ENCODE data around the gene KRT79.

KRT79 gene

GRCh38 chr12:52821826-52822660 is 12.1 kb downstream of the KRT79 start:
- peaks cover 10% of the 10 kb centered on the region for H3K4me1 Mint-ChIP-seq
- DNase-seq, result no peak
- no peaks in the 10 kb centered on the region for H3K27me3 Mint-ChIP-seq

DNA sequence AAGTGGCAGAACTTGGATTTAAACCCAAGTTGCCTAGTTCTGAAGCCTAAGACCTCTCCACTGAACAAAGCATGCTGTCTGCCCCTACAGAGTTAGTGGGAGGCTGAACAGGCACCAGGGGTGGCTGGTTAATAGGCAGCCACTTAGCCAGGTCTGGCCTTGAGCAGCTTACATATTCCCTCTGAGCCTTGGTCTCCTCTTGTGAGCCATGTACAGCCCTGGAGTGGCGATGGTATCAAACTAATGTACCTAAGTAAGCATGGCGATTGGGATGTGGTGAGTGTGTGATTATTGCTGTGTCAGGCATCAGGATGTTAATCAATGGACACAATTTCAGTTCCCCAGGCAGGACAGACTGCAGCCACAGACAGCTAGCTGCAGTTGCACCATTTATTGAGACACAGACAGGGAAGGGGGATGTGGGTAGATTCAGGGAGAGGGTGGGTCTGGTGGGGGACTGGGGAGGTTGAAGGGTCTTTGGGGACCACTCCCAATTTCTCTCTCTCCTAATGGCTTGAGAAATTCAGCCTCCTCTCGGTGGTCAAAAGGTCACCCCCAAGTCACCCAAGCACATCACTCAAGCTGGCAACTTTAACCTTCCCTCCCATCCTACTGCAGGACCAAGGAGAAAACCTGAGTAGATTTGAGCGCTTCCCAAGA is 12.9 kb downstream of the KRT79 start:
- DNase-seq, result no peak
- Mint-ChIP-seq H3K9me3 (no peaks in the 10 kb centered on the region), H3K4me1 (peaks cover 10% of the 10 kb centered on the region), H3K27ac (no peak overlapping the region), H3K36me3 (ENCODE audit: low read depth) (no peaks in the 10 kb centered on the region), H3K27me3 (no peaks in the 10 kb centered on the region), H3K4me3 (no peak overlapping the region)
- ATAC-seq, result no peak

More at GRCh38 chr12:52821826-52822660, 12.1 kb downstream of the KRT79 start:
- no peak for ATAC-seq
- Mint-ChIP-seq H3K36me3 (ENCODE audit: low read depth) (no peaks in the 10 kb centered on the region), H3K9me3 (no peaks in the 10 kb centered on the region), H3K27ac (no peak overlapping the region), H3K4me3 (no peak overlapping the region)

DNA sequence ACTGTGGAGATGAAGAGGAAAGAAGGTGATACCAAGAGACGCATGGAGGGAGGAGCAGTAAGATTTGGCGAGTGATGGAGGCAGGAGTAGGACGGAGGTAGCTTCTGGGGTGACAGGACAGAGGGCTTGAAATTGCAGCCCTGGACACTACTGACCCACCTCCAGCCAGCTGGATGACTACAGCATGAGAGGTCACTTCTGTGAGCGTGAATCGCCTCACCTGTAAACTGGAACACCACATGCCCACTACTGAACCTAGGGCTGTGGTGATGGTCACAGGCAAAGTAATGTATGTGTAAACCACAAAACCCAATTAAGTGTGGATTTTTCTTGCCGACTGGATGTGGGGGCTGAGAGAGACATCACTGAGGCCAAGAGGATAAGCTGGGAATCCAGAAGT is 13.6 kb downstream of the KRT79 start:
- Mint-ChIP-seq H3K4me1 (peaks cover 10% of the 10 kb centered on the region), H3K4me3 (no peak overlapping the region)

DNA sequence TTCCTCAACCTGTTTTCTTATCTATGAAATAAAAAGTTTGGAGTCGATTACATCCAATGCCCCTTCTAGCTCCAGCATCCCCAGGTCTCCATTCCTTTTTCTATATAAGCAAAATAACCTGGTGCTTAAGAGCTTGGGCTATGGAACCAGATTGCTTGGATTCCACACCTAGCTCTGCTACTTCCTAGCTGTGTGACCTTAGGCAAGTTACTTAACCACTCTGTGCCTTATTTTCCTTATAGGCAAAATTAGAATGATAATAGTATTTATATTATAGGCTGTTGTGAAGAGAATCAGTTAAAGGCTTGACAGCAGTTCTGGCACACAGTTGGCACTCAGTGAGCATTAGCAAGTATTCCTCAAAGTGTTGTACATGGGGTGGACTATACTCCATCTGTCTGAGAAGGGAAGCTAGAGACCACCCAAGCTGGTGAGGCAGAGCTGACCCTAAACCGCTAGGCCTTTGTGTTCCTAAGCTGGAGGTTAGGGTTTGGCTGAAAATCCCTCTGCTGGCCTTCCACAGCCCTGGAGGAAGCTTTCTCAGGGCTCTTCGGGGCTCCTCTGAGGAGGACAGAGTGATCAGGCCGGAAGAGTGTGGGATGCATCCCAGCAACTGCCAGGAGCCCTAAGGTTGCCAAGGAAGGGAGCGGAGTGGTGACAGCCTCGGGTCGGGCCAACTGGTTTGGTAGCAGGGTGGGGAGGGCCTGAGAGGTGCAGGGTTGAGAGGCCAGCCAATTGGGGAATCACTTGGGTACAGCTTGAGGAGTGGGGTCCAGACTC is 14.2 kb downstream of the KRT79 start:
- H3K36me3 Mint-ChIP-seq (ENCODE audit: low read depth), result no peaks in the 10 kb centered on the region
- peaks cover 10% of the 10 kb centered on the region for H3K4me1 Mint-ChIP-seq
- H3K27me3 Mint-ChIP-seq, result no peaks in the 10 kb centered on the region
- H3K27ac Mint-ChIP-seq, result no peak overlapping the region
- no peaks in the 10 kb centered on the region for H3K9me3 Mint-ChIP-seq
- no peak overlapping the region for H3K4me3 Mint-ChIP-seq
- DNase-seq (no peak), ATAC-seq (no peak)

More for the DNA sequence above, 13.6 kb downstream of the KRT79 start:
- ATAC-seq, result no peak
- Mint-ChIP-seq H3K27ac (no peak overlapping the region), H3K9me3 (no peaks in the 10 kb centered on the region), H3K27me3 (no peaks in the 10 kb centered on the region), H3K36me3 (ENCODE audit: low read depth) (no peaks in the 10 kb centered on the region)
- no peak for DNase-seq

GRCh38 chr12:52818887-52819420 is 15.2 kb downstream of the KRT79 start:
- no peaks in the 10 kb centered on the region for H3K36me3 Mint-ChIP-seq (ENCODE audit: low read depth)
- no peak overlapping the region for H3K4me3 Mint-ChIP-seq
- peaks cover 10% of the 10 kb centered on the region for H3K4me1 Mint-ChIP-seq
- H3K27ac Mint-ChIP-seq, result no peak overlapping the region
- no peaks in the 10 kb centered on the region for H3K9me3 Mint-ChIP-seq
- DNase-seq (no peak), ATAC-seq (no peak)
- H3K27me3 Mint-ChIP-seq, result no peaks in the 10 kb centered on the region

GRCh38 chr12:52818388-52818787 is 15.7 kb downstream of the KRT79 start:
- H3K27me3 Mint-ChIP-seq, result no peaks in the 10 kb centered on the region
- H3K9me3 Mint-ChIP-seq, result no peaks in the 10 kb centered on the region
- H3K4me1 Mint-ChIP-seq, result peaks cover 10% of the 10 kb centered on the region
- no peak overlapping the region for H3K4me3 Mint-ChIP-seq
- no peak overlapping the region for H3K27ac Mint-ChIP-seq
- ATAC-seq (no peak), DNase-seq (no peak)
- H3K36me3 Mint-ChIP-seq (ENCODE audit: low read depth), result no peaks in the 10 kb centered on the region

DNA sequence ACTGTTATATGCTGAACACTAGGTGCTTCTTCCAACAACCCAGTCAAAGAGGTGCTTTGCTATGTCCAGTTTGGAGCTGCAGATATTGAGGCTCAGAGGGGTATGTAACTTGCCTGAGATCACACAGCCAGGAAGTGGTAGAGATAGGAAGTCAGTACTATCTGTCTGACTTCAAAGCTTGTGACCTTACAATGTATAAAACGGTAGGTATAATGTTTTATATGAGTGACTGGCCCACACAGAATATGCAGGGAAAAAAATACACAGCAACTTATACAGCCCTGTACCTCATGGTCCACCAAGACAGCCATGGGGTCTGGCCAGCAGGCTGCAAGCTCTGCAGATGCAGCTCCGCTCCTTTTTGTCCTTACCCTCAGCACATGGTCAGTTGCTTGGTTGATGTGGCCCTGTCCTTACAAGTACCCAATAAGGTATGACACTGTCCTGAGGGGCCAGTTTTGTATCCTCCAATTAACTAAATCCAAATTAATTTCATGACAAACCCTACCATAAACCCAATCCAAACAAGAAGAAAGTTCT is 16.3 kb downstream of the KRT79 start:
- H3K4me3 Mint-ChIP-seq, result no peak overlapping the region
- no peaks in the 10 kb centered on the region for H3K36me3 Mint-ChIP-seq (ENCODE audit: low read depth)
- no peaks in the 10 kb centered on the region for H3K27me3 Mint-ChIP-seq
- H3K27ac Mint-ChIP-seq, result no peak overlapping the region
- peaks cover 10% of the 10 kb centered on the region for H3K4me1 Mint-ChIP-seq
- H3K9me3 Mint-ChIP-seq, result no peaks in the 10 kb centered on the region
- ATAC-seq, result no peak
- DNase-seq, result no peak

GRCh38 chr12:52817003-52817698 is 17.0 kb downstream of the KRT79 start:
- no peak overlapping the region for H3K4me3 Mint-ChIP-seq
- H3K27ac Mint-ChIP-seq, result no peak overlapping the region
- no peak for DNase-seq
- H3K4me1 Mint-ChIP-seq, result peaks cover 10% of the 10 kb centered on the region
- H3K36me3 Mint-ChIP-seq (ENCODE audit: low read depth), result no peaks in the 10 kb centered on the region
- H3K27me3 Mint-ChIP-seq, result no peaks in the 10 kb centered on the region
- ATAC-seq, result no peak
- H3K9me3 Mint-ChIP-seq, result no peaks in the 10 kb centered on the region

GRCh38 chr12:52815676-52816588 is 18.2 kb downstream of the KRT79 start:
- peaks cover 10% of the 10 kb centered on the region for H3K4me1 Mint-ChIP-seq
- ATAC-seq, result no peak
- no peaks in the 10 kb centered on the region for H3K27me3 Mint-ChIP-seq
- H3K4me3 Mint-ChIP-seq, result no peak overlapping the region
- no peak for DNase-seq
- H3K27ac Mint-ChIP-seq, result no peak overlapping the region
- no peaks in the 10 kb centered on the region for H3K9me3 Mint-ChIP-seq
- H3K36me3 Mint-ChIP-seq (ENCODE audit: low read depth), result no peaks in the 10 kb centered on the region

DNA sequence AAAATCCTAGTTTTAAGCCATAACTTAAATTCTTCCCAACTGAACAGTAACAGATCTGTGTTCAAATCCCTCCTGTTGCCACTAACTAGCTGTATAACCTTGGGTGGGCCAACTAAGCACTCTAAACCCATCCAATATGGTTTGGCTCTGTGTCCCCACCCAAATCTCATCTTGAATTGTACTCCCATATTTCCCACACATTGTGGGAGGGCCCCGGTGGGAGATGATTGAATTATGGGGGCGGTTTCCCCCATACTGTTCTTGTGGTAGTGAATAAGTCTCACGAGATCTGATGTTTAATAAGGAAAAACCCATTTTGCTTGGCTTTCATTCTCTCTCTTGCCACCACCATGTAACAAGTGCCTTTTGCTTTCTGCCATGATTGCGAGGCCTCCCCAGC is 18.9 kb downstream of the KRT79 start:
- ATAC-seq (no peak), DNase-seq (no peak)
- Mint-ChIP-seq H3K36me3 (ENCODE audit: low read depth) (no peaks in the 10 kb centered on the region), H3K9me3 (no peaks in the 10 kb centered on the region), H3K27me3 (no peaks in the 10 kb centered on the region), H3K4me1 (peaks cover 10% of the 10 kb centered on the region), H3K4me3 (no peak overlapping the region), H3K27ac (no peak overlapping the region)

DNA sequence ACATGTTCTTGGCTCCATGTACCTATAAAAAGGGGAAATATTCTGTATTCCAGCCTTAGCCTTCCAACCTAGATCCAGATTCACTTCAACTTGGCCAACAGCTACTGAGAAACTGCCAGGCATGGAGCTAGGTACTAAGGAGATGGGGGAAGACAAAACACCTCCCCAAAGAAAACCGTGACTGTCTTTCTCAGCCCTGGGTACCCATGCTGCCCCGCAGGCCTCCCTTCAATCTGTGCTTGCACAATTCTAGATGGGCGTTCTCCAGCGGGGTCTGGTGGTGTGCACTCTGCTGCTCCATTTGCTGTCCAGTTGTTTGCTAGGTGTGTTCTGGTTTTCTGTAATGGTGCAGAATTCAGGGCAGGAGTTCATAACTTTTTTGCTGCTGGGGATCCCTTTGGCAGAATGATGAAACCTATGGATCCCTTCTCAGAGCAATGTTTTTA is 19.4 kb downstream of the KRT79 start:
- DNase-seq, result no peak
- ATAC-seq, result no peak
- Mint-ChIP-seq H3K4me3 (no peak overlapping the region), H3K27ac (no peak overlapping the region), H3K9me3 (no peaks in the 10 kb centered on the region), H3K27me3 (no peaks in the 10 kb centered on the region), H3K4me1 (peaks cover 10% of the 10 kb centered on the region), H3K36me3 (ENCODE audit: low read depth) (no peaks in the 10 kb centered on the region)

DNA sequence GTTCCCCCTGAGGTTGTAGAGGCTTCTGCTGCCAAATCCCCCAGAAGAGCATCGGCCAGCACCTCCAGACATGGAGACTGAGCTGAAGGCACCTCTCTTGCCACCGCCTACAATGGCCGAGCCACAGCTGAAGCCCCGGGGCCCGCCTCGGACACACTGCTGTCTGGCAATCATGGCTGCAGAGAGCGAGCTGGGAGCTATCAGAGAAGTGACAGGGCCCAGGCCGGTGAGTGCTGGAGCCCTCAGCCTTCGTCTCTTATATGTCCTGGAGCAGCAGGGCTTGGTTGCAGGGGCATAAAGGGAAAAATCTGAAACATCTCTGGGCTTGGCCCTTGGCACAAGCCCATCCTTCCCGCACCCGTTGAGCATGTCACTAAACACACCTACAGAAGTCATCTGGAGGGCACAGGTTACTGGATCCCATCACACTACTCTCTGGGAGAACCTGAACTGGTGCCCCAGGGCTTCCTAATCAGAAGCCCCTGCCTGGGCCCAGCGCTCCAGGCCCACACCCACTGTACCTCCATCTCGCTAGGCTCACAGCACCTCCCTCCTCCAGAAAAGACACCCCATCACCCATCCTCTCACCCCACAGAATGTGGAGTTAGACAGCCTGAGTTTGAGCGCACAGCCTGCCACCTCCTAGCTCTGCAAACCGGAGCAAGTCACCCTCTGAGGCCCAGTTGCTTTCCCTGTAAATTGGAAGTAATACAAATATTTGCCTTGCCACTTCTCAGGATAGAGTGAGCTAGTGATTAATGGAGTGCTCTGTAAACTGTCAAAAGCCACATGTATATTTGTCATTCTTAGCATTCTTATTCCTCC is 20.0 kb downstream of the KRT79 start, which contains the start of gene KRT4:
TSS of gene KRT4 (minus strand) at position 232 of the 825 bp plus-strand sequence. CDS start at position 174, 58 bp downstream.
- peaks cover 10% of the 10 kb centered on the region for H3K4me1 Mint-ChIP-seq
- no peaks in the 10 kb centered on the region for H3K36me3 Mint-ChIP-seq (ENCODE audit: low read depth)
- no peaks in the 10 kb centered on the region for H3K9me3 Mint-ChIP-seq
- no peak for DNase-seq
- no peak for ATAC-seq
- no peaks in the 10 kb centered on the region for H3K27me3 Mint-ChIP-seq
- H3K4me3 Mint-ChIP-seq, result no peak within 1 kb of the TSS
- H3K27ac Mint-ChIP-seq, result no peak within 1 kb of the TSS
